ENCODE data around the gene SLC7A7. TPM values are rescaled to one million over a fixed set of nuclear protein-coding genes. Genes with fewer than 3 reads are reported as not detected.
"Not testable (repeated sequence)": the region's sequence is repeated elsewhere in the genome, so short reads cannot be mapped to it uniquely, and the experiment has no call there.

Gene SLC7A7
- total RNA-seq, 1 donor from 2014 or later, result 7.4 TPM

GRCh38 chr14:22781301-22781991 lies 33.8 kb downstream of the SLC7A7 start:
- Histone ChIP-seq H3K36me3 (no peaks in the 10 kb centered on the region), H3K27me3 (no peaks in the 10 kb centered on the region), H3K27ac (no peak overlapping the region), H3K4me1 (no peaks in the 10 kb centered on the region), H3K9me3 (no peaks in the 10 kb centered on the region), H3K4me3 (no peak overlapping the region)
- DNase-seq (ENCODE audit: extremely low spot score in 2 of 2), result no peak
- TF ChIP-seq CTCF (IDR thresholded peaks at IDR 0.05) (no peak), POLR2A (IDR thresholded peaks at IDR 0.05) (no peak), POLR2AphosphoS5 (IDR thresholded peaks at IDR 0.05; ENCODE audit: insufficient read depth in 1 of 2, low read depth in 1 of 2) (no peak)
- intact Hi-C loops (cut with DNase I), result no loop called here

GRCh38 chr14:22780941-22781300 lies 34.3 kb downstream of the SLC7A7 start:
- TF ChIP-seq POLR2AphosphoS5 (IDR thresholded peaks at IDR 0.05; ENCODE audit: insufficient read depth in 1 of 2, low read depth in 1 of 2) (no peak), POLR2A (IDR thresholded peaks at IDR 0.05) (no peak), CTCF (IDR thresholded peaks at IDR 0.05) (no peak)
- Histone ChIP-seq H3K27ac (no peak overlapping the region), H3K9me3 (no peaks in the 10 kb centered on the region), H3K27me3 (no peaks in the 10 kb centered on the region), H3K36me3 (no peaks in the 10 kb centered on the region), H3K4me1 (no peaks in the 10 kb centered on the region), H3K4me3 (no peak overlapping the region)
- intact Hi-C loops (cut with DNase I), result no loop called here
- no peak for DNase-seq (ENCODE audit: extremely low spot score in 2 of 2)

DNA sequence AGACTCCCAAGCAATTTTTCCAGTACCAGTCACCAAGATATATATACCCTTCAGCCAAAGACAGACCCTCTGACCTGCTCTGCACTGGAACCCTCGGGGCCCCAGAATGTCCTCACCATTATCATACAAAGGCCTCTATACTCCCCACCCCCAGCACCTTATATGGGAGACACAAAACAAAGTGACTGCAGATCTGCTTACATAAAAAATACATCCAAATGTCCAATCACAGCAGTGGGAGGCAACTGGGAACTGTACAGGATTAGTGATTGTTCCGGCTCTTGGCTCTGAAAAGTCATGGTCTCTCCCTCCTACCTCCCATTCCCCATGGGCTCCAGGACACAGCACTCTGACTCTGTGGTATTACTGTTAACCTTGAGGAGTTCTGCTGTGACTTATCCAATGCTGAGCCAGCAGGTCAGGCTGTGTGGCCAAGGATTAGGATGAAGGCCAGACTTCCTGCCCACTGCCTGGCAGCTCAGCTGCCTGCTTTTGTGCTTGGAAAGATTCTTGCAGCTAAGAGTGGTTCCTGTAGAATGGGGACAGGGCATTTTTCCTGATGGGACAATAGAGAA lies 35.0 kb downstream of the SLC7A7 start:
- Histone ChIP-seq H3K4me1 (no peaks in the 10 kb centered on the region), H3K27ac (no peak overlapping the region), H3K4me3 (no peak overlapping the region), H3K9me3 (no peaks in the 10 kb centered on the region), H3K27me3 (no peaks in the 10 kb centered on the region), H3K36me3 (no peaks in the 10 kb centered on the region)
- intact Hi-C loops (cut with DNase I), result no loop called here
- DNase-seq (ENCODE audit: extremely low spot score in 2 of 2), result no peak
- TF ChIP-seq CTCF (IDR thresholded peaks at IDR 0.05) (no peak), POLR2AphosphoS5 (IDR thresholded peaks at IDR 0.05; ENCODE audit: insufficient read depth in 1 of 2, low read depth in 1 of 2) (no peak), POLR2A (IDR thresholded peaks at IDR 0.05) (no peak)

- intact Hi-C loops (cut with DNase I), result no loop called here
Observed at GRCh38 chr14:22778084-22778483, 37.2 kb downstream of the SLC7A7 start.

GRCh38 chr14:22776849-22777248 lies 38.4 kb downstream of the SLC7A7 start:
- H3K36me3 ChIP-seq; H3K27ac ChIP-seq; H3K27me3 ChIP-seq; H3K9me3 ChIP-seq; intact Hi-C loops (cut with DNase I); H3K4me3 ChIP-seq; DNase-seq (ENCODE audit: extremely low spot score in 2 of 2); H3K4me1 ChIP-seq: not testable (repeated sequence)

More at GRCh38 chr14:22778084-22778483, 37.2 kb downstream of the SLC7A7 start:
- no peak for DNase-seq (ENCODE audit: extremely low spot score in 2 of 2)
- TF ChIP-seq CTCF (IDR thresholded peaks at IDR 0.05) (no peak), POLR2A (IDR thresholded peaks at IDR 0.05) (no peak), POLR2AphosphoS5 (IDR thresholded peaks at IDR 0.05; ENCODE audit: insufficient read depth in 1 of 2, low read depth in 1 of 2) (no peak)
- Histone ChIP-seq H3K27me3 (no peaks in the 10 kb centered on the region), H3K27ac (no peak overlapping the region), H3K36me3 (peaks cover 0 to 3% of the 10 kb centered on the region in 2 donors), H3K4me1 (no peaks in the 10 kb centered on the region), H3K4me3 (no peak overlapping the region), H3K9me3 (no peaks in the 10 kb centered on the region)
